Endothelial cell of umbilical vein (primary cell): ENCODE results near the gene C10orf67.
"Not testable (repeated sequence)": the region's sequence is repeated elsewhere in the genome, so short reads cannot be mapped to it uniquely, and the experiment has no call there.

Experiments
- CTCF ChIP-seq, 2 donors: IDR thresholded peaks; 1 replicate in 1 of 2; 2 replicates in 1 of 2; pipeline ENCODE4 v1.5.1; 2011; ENCODE audit warnings: low read length in 2 of 2, mild to moderate bottlenecking in 2 of 2, moderate library complexity in 2 of 2, control low read depth in 1 of 2, inconsistent platforms in 1 of 2, low read depth in 1 of 2; ENCODE audit not compliant: insufficient read depth in 1 of 2; ENCODE audit errors: extremely low read depth in 1 of 2
- EZH2 ChIP-seq: IDR thresholded peaks from 2 replicates; pipeline ENCODE4 v1.6.1; 2012; ENCODE audit warnings: borderline replicate concordance, low read depth, mild to moderate bottlenecking, moderate library complexity, low read length, inconsistent platforms; ENCODE audit not compliant: severe bottlenecking
- POLR2AphosphoS5 ChIP-seq: IDR thresholded peaks from 2 replicates; pipeline ENCODE4 v1.6.1; 2012; ENCODE audit warnings: low read depth, mild to moderate bottlenecking, control low read depth, low read length, moderate library complexity; ENCODE audit not compliant: insufficient read depth

- not testable (repeated sequence) for TF ChIP-seq POLR2AphosphoS5; CTCF (IDR thresholded peaks at IDR 0.05; ENCODE audit: extremely low read depth in 1 of 2, insufficient read depth in 1 of 2, low read depth in 1 of 2, low read length in 2 of 2); EZH2
Measured at GRCh38 chr10:23387516-23387915, 42.9 kb upstream of the C10orf67 start.
